PC-9 (cell line): ENCODE data around the gene GLS2. TPM values are rescaled to one million over a fixed set of nuclear protein-coding genes. Genes with fewer than 3 reads are reported as not detected.

Source experiments
- BruUV-seq: library from RNA; stranded (reverse); fragments of 400-500 nt; replicated peaks from 2 replicates; lab custom pipeline; 2021; lab: Mats Ljungman, UMichigan
- CTCF ChIA-PET: fragments of 300-600 bp; sonication (Branson Sonifier 250); formaldehyde crosslinking; loops from one replicate; lab custom pipeline; 2022; ENCODE audit warnings: antibody characterized with exemption; lab: Charles Lee
- POLR2A ChIA-PET: fragments of 300-600 bp; sonication (Branson Sonifier 250); formaldehyde crosslinking; loops from one replicate; lab custom pipeline; 2022; ENCODE audit warnings: antibody characterized with exemption; ENCODE audit not compliant: unreplicated experiment; lab: Charles Lee
- DNase-seq, 2 experiments: peaks; one replicate each; pipeline versions ENCODE4 v3.0.0 to v3.0.0-alpha.2; 2015 to 2022; ENCODE audit warnings: mixed read lengths in 1 of 2
- H2AFZ ChIP-seq: fragments of 200-600 bp; sonication (generic); 2 replicates; pipeline ENCODE4 v1.8.1; 2017; ENCODE audit warnings: antibody characterized with exemption
- H3F3A ChIP-seq: fragments of 200-600 bp; sonication (generic); 2 replicates; pipeline ENCODE4 v1.8.1; 2017; ENCODE audit warnings: antibody characterized with exemption, mild to moderate bottlenecking, low read depth; ENCODE audit not compliant: insufficient read depth
- H3K27ac ChIP-seq: fragments of 200-600 bp; sonication (generic); 2 replicates; pipeline ENCODE4 v1.6.1; 2016; ENCODE audit warnings: mixed run types
- H3K27me3 ChIP-seq: fragments of 200-600 bp; sonication (generic); 2 replicates; pipeline ENCODE4 v1.6.1; 2016; ENCODE audit warnings: low read depth, mixed run types; ENCODE audit not compliant: insufficient read depth
- H3K36me3 ChIP-seq: fragments of 200-600 bp; sonication (generic); 2 replicates; pipeline ENCODE4 v1.6.1; 2016; ENCODE audit warnings: low read depth, mixed run types
- H3K4me1 ChIP-seq: fragments of 200-600 bp; sonication (generic); replicated peaks from 2 replicates; pipeline ENCODE4 v1.6.1; 2016; ENCODE audit warnings: mixed run types; ENCODE audit not compliant: insufficient read depth
- H3K4me2 ChIP-seq: fragments of 200-600 bp; sonication (generic); 2 replicates; pipeline ENCODE4 v1.6.1; 2017; ENCODE audit warnings: mixed run types
- H3K4me3 ChIP-seq: fragments of 200-600 bp; sonication (generic); 2 replicates; pipeline ENCODE4 v1.6.1; 2016; ENCODE audit warnings: mixed run types
- H3K79me2 ChIP-seq: fragments of 200-600 bp; sonication (generic); 2 replicates; pipeline ENCODE4 v1.6.1; 2017; ENCODE audit warnings: low read depth, mixed run types
- H3K9me2 ChIP-seq: fragments of 200-600 bp; sonication (generic); 2 replicates; pipeline ENCODE4 v1.8.1; 2017; ENCODE audit warnings: mild to moderate bottlenecking; ENCODE audit not compliant: insufficient read depth
- H3K9me3 ChIP-seq: fragments of 200-600 bp; sonication (generic); 2 replicates; pipeline ENCODE4 v1.8.1; 2016; ENCODE audit warnings: low read depth; ENCODE audit not compliant: insufficient read depth
- H4K20me1 ChIP-seq: fragments of 200-600 bp; sonication (generic); 2 replicates; pipeline ENCODE4 v1.8.1; 2017; ENCODE audit not compliant: insufficient read depth
- EZH2 ChIP-seq: fragments of 200-600 bp; sonication (generic); IDR thresholded peaks from 2 replicates; pipeline ENCODE4 v1.8.0; 2017; ENCODE audit warnings: antibody characterized with exemption, low read depth
- intact Hi-C: fragments of 100-400 bp; cut with micrococcal nuclease; formaldehyde crosslinking; loops from one replicate; pipeline ENCODE4 v1.10.0; 2022; ENCODE audit not compliant: unreplicated experiment
- total RNA-seq: library from RNA; stranded (reverse); gene quantifications from 2 replicates; pipeline ENCODE4 v1.2.3, GENCODE V29; 2021
- TF ChIP-seq, protein P1 (sequence below): fragments of 200-600 bp; sonication (generic); conservative IDR thresholded peaks from 2 replicates; pipeline ENCODE4 v1.6.1; 2017; ENCODE audit warnings: mixed run types, antibody characterized with exemption, mild to moderate bottlenecking, moderate library complexity

GLS2 gene
- total RNA-seq, 1 experiment from 2014 or later: 1.3 TPM

DNA sequence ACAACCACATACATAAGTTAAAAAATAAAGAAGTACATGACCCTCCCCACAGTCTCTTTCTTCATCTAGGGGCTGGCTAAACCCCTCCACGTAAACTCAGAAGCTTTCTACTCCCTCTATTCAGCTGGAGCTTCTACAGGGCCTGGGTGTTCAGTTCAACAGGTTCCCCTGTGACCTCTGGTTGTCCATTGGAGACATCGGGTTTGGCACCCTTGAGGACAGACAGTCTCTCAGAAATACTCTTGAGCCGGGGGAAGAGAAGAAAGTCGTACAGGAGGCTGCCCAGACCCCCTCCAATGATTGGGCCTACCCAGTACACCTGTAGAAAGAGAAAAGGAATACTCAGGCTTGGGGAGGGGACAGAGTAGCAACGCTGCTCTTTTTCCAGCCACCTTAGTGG lies 36.8 kb downstream of the GLS2 start:
- peaks cover 6% of the 10 kb centered on the region for H3F3A ChIP-seq
- DNase-seq: no peak
- peaks cover 16% of the 10 kb centered on the region for H3K79me2 ChIP-seq
- H4K20me1 ChIP-seq: no peaks in the 10 kb centered on the region
- no peak overlapping the region for H3K4me2 ChIP-seq
- no TSS peak for BruUV-seq
- H3K36me3 ChIP-seq: no peaks in the 10 kb centered on the region
- no peak overlapping the region for H3K4me3 ChIP-seq
- H2AFZ ChIP-seq: no peak overlapping the region
- TF ChIP-seq EZH2: no peak
- TF ChIP-seq, protein P1, sequence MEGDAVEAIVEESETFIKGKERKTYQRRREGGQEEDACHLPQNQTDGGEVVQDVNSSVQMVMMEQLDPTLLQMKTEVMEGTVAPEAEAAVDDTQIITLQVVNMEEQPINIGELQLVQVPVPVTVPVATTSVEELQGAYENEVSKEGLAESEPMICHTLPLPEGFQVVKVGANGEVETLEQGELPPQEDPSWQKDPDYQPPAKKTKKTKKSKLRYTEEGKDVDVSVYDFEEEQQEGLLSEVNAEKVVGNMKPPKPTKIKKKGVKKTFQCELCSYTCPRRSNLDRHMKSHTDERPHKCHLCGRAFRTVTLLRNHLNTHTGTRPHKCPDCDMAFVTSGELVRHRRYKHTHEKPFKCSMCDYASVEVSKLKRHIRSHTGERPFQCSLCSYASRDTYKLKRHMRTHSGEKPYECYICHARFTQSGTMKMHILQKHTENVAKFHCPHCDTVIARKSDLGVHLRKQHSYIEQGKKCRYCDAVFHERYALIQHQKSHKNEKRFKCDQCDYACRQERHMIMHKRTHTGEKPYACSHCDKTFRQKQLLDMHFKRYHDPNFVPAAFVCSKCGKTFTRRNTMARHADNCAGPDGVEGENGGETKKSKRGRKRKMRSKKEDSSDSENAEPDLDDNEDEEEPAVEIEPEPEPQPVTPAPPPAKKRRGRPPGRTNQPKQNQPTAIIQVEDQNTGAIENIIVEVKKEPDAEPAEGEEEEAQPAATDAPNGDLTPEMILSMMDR: no peak
- H3K27me3 ChIP-seq: no peaks in the 10 kb centered on the region
- H3K9me3 ChIP-seq: no peaks in the 10 kb centered on the region
- no peaks in the 10 kb centered on the region for H3K9me2 ChIP-seq
- no peak overlapping the region for H3K27ac ChIP-seq
- POLR2A ChIA-PET: no interaction called here
- intact Hi-C loops: no loop called here
- H3K4me1 ChIP-seq: no peaks in the 10 kb centered on the region; the same call in 1 of the 2 replicates
- CTCF ChIA-PET: interaction anchor here (0.6 to 1.7 kb wide), 5 partner anchors 9 to 263 kb away, joined by 4 to 12 read pairs (median 5); no protein-coding TSS in a partner anchor

DNA sequence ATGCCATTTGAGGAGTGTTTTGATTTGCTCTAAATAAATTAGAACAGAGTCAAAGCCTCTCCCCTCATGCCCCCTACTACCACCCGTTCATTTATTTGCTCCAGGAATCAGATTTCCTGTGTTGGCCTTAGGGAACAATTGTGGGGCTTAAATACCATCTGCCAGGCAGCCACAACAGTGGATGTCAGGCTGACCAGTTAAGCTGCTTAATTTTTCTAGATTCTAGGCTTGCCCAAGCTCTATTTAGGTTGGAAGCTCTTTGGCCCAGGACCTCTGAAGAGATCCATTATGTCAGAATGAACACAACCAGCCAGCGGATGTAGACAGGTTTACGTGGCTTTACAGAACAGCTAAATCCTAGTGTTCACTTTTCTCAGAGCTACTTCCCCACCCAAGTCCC lies 37.7 kb downstream of the GLS2 start:
- CTCF ChIA-PET: interaction anchor here (0.6 to 1.7 kb wide), 5 partner anchors 8 to 262 kb away, joined by 4 to 12 read pairs (median 5); no protein-coding TSS in a partner anchor
- no TSS peak for BruUV-seq

GRCh38 chr12:56449622-56449984 lies 38.4 kb downstream of the GLS2 start:
- CTCF ChIA-PET: interaction anchor here (0.6 to 1.7 kb wide), 5 partner anchors 10 to 260 kb away, joined by 3 to 11 read pairs (median 6); partner anchors contain the start of genes RBMS2 and SPRYD4
- TSS peak; percentile 97 for BruUV-seq
- H3K4me3 ChIP-seq: peak overlapping the region; percentile 89
- POLR2A ChIA-PET: interaction anchor here (0.6 to 1.0 kb wide), 2 partner anchors 89 to 213 kb away, joined by 4 to 15 read pairs; partner anchors contain the start of gene STAT2
- peak overlapping the region; percentile 57 for H3K27ac ChIP-seq
- no peak for DNase-seq
- H3K79me2 ChIP-seq: peaks cover 16% of the 10 kb centered on the region
- H3K9me3 ChIP-seq: no peaks in the 10 kb centered on the region
- H3K27me3 ChIP-seq: no peaks in the 10 kb centered on the region
- H3K4me1 ChIP-seq: no peaks in the 10 kb centered on the region; the same call in 1 of the 2 replicates
- H3K9me2 ChIP-seq: no peaks in the 10 kb centered on the region
- peak overlapping the region; percentile 91 for H2AFZ ChIP-seq
- TF ChIP-seq, protein P1: no peak
- TF ChIP-seq EZH2: no peak
- H3K36me3 ChIP-seq: no peaks in the 10 kb centered on the region
- peak overlapping the region; percentile 82 for H3K4me2 ChIP-seq
- H3F3A ChIP-seq: peaks cover 6% of the 10 kb centered on the region
- intact Hi-C loops: loop anchor here (1.0 kb wide), 1 partner anchor 345 kb away; the partner anchor contains the start of gene PA2G4
- H4K20me1 ChIP-seq: no peaks in the 10 kb centered on the region

More for the DNA sequence above, 37.7 kb downstream of the GLS2 start:
- no peak overlapping the region; the same call in 1 of the 2 replicates for H3K4me3 ChIP-seq
- TF ChIP-seq EZH2: no peak
- TF ChIP-seq, protein P1: no peak
- H3K36me3 ChIP-seq: no peaks in the 10 kb centered on the region
- H3K27me3 ChIP-seq: no peaks in the 10 kb centered on the region
- no peaks in the 10 kb centered on the region for H3K9me3 ChIP-seq
- H4K20me1 ChIP-seq: no peaks in the 10 kb centered on the region
- no peaks in the 10 kb centered on the region; the same call in 1 of the 2 replicates for H3K4me1 ChIP-seq
- H3K4me2 ChIP-seq: peak overlapping the region; percentile 82
- POLR2A ChIA-PET: interaction anchor here (0.5 kb wide), 1 partner anchor 1481 kb away, joined by 4 read pairs; no protein-coding TSS in a partner anchor
- H3K79me2 ChIP-seq: peaks cover 16% of the 10 kb centered on the region
- no peak overlapping the region for H3K27ac ChIP-seq
- peaks cover 6% of the 10 kb centered on the region for H3F3A ChIP-seq
- H3K9me2 ChIP-seq: no peaks in the 10 kb centered on the region
- DNase-seq: no peak
- H2AFZ ChIP-seq: 0 out of 2 replicates have a peak overlapping the region, but pooled peaks have one; percentile 91
- intact Hi-C loops: no loop called here
